Neural cell (in vitro differentiated cells): ENCODE measurements around the gene TTLL5. TPM values are rescaled to one million over a fixed set of nuclear protein-coding genes. Genes with fewer than 3 reads are reported as not detected.

Source experiments
- H2AFZ ChIP-seq: fragments of 200-600, 300-800 bp; sonication (generic), shearing (Covaris generic); 2 replicates; pipeline ENCODE4 v1.6.0; 2014; ENCODE audit warnings: low read depth, mild to moderate bottlenecking, antibody characterized with exemption, low read length, moderate library complexity
- H3F3A ChIP-seq: fragments of 200-600 bp; shearing (Covaris generic); 2 replicates; pipeline ENCODE4 v1.6.1; 2016; ENCODE audit warnings: mild to moderate bottlenecking, moderate library complexity, mixed read lengths, antibody characterized with exemption, low read length; ENCODE audit not compliant: insufficient read depth, poor library complexity, severe bottlenecking
- H3K27ac ChIP-seq: fragments of 200-600, 300-800 bp; sonication (generic), shearing (Covaris generic); 2 replicates; pipeline ENCODE4 v1.5.1; 2014; ENCODE audit warnings: mild to moderate bottlenecking, low read length, moderate library complexity
- H3K27me3 ChIP-seq: fragments of 300-800, 200-600 bp; sonication (generic), shearing (Covaris generic); 2 replicates; pipeline ENCODE4 v1.6.0; 2014; ENCODE audit warnings: mild to moderate bottlenecking, low read depth, low read length, moderate library complexity; ENCODE audit not compliant: insufficient read depth
- H3K36me3 ChIP-seq: fragments of 300-800, 200-600 bp; sonication (generic), shearing (Covaris generic); 2 replicates; pipeline ENCODE4 v1.5.1; 2014; ENCODE audit warnings: mild to moderate bottlenecking, antibody characterized with exemption, low read length, moderate library complexity; ENCODE audit not compliant: insufficient read depth
- H3K4me2 ChIP-seq: fragments of 300-800, 200-600 bp; sonication (generic), shearing (Covaris generic); 2 replicates; pipeline ENCODE4 v1.6.0; 2014; ENCODE audit warnings: mild to moderate bottlenecking, low read length
- H3K4me3 ChIP-seq: fragments of 300-800, 200-600 bp; sonication (generic), shearing (Covaris generic); 2 replicates; pipeline ENCODE4 v1.5.1; 2014; ENCODE audit warnings: mild to moderate bottlenecking, low read length, moderate library complexity
- H3K79me2 ChIP-seq: fragments of 200-600 bp; shearing (Covaris generic); replicated peaks from 2 replicates; pipeline ENCODE4 v1.6.0; 2014; ENCODE audit warnings: mild to moderate bottlenecking, low read length, moderate library complexity; ENCODE audit not compliant: insufficient read depth
- H3K9ac ChIP-seq: fragments of 300-800, 200-600 bp; sonication (generic), shearing (Covaris generic); 2 replicates; pipeline ENCODE4 v1.6.1; 2016; ENCODE audit warnings: mild to moderate bottlenecking, low read length, mixed read lengths
- H3K9me2 ChIP-seq: fragments of 200-600 bp; shearing (Covaris generic); 2 replicates; pipeline ENCODE4 v1.6.1; 2016; ENCODE audit warnings: mild to moderate bottlenecking, low read length, mixed read lengths; ENCODE audit not compliant: insufficient read depth
- H3K9me3 ChIP-seq: fragments of 200-600, 300-800 bp; sonication (generic), shearing (Covaris generic); 2 replicates; pipeline ENCODE4 v1.6.1; 2016; ENCODE audit warnings: mild to moderate bottlenecking, mixed run types, low read length, moderate library complexity, mixed read lengths
- H4K20me1 ChIP-seq: fragments of 200-600 bp; shearing (Covaris generic); 2 replicates; pipeline ENCODE4 v1.6.1; 2016; ENCODE audit warnings: mild to moderate bottlenecking, mixed run types; ENCODE audit not compliant: insufficient read depth
- EP300 ChIP-seq: fragments of 450-650 bp; conservative IDR thresholded peaks from 2 replicates; pipeline ENCODE4 v1.6.1; 2014; ENCODE audit warnings: antibody characterized with exemption, mild to moderate bottlenecking, moderate library complexity; ENCODE audit not compliant: poor library complexity, severe bottlenecking
- EZH2 ChIP-seq: fragments of 200-600, 300-800 bp; shearing (Covaris generic), sonication (generic); IDR thresholded peaks from 2 replicates; pipeline ENCODE4 v1.6.1; 2014; ENCODE audit warnings: antibody characterized with exemption, low read length, borderline replicate concordance, mild to moderate bottlenecking; ENCODE audit not compliant: insufficient read depth, poor library complexity, severe bottlenecking
- MXI1 ChIP-seq: fragments of 450-650 bp; conservative IDR thresholded peaks from 2 replicates; pipeline ENCODE4 v1.6.1; 2014; ENCODE audit warnings: antibody characterized with exemption, mild to moderate bottlenecking; ENCODE audit not compliant: poor library complexity, severe bottlenecking
- POLR2AphosphoS5 ChIP-seq: IDR thresholded peaks from 2 replicates; pipeline ENCODE4 v1.6.1; 2012
- RAD21 ChIP-seq: fragments of 450-650 bp; conservative IDR thresholded peaks from 2 replicates; pipeline ENCODE4 v1.6.1; 2014; ENCODE audit warnings: antibody characterized with exemption, mild to moderate bottlenecking, moderate library complexity
- REST ChIP-seq: IDR thresholded peaks from 2 replicates; pipeline ENCODE4 v1.6.1; 2012; ENCODE audit warnings: borderline replicate concordance
- SMC3 ChIP-seq: fragments of 450-650 bp; conservative IDR thresholded peaks from 2 replicates; pipeline ENCODE4 v1.6.1; 2014; ENCODE audit warnings: antibody characterized with exemption, mild to moderate bottlenecking, moderate library complexity; ENCODE audit not compliant: poor library complexity
- TAF1 ChIP-seq: IDR thresholded peaks from 2 replicates; pipeline ENCODE4 v1.6.1; 2012; ENCODE audit warnings: low read depth
- polyA plus RNA-seq: library from polyadenylated mRNA; depleted of rRNA; stranded (reverse); fragments of >200 nt; gene quantifications from 2 replicates; pipeline ENCODE4 v1.2.3, GENCODE V29; 2014
- TF ChIP-seq, protein P1 (sequence below): fragments of 450-650 bp; IDR thresholded peaks from 2 replicates; pipeline ENCODE4 v1.5.1; 2014; ENCODE audit warnings: antibody characterized with exemption, mild to moderate bottlenecking, moderate library complexity; ENCODE audit not compliant: poor library complexity, severe bottlenecking

TTLL5 gene
- polyA plus RNA-seq, 1 donor from 2014 or later = 8.2 TPM

DNA sequence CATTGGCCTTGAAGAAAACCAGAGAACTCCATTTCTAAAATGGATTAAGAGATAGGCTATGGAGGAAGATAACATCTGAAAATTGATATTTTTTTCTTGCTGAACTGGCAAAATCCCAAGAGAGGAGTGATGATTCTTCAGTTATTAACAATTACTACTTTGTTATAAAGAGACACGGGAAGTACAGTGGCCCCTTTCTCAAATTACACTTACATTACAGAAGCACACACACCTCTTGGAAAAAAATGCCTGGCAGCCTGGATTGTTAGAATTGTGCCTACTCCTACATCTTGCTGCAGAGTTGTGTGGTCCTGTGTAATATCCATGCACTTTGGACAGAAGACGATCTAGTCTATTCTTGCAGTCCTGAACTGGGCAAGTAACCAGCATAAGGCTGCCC is 249.0 kb downstream of the TTLL5 start:
- H3K9me2 ChIP-seq = no peaks in the 10 kb centered on the region
- H3K4me3 ChIP-seq = no peak overlapping the region
- no peaks in the 10 kb centered on the region for H4K20me1 ChIP-seq
- H2AFZ ChIP-seq = no peak overlapping the region
- no peak overlapping the region for H3K27ac ChIP-seq
- H3K9ac ChIP-seq = no peak overlapping the region
- no peak overlapping the region for H3K4me2 ChIP-seq
- H3K9me3 ChIP-seq = no peaks in the 10 kb centered on the region
- TF ChIP-seq REST (no peak), EP300 (no peak), TAF1 (no peak), SMC3 (no peak), MXI1 (no peak), EZH2 (no peak), POLR2AphosphoS5 (no peak), RAD21 (no peak)
- TF ChIP-seq, protein P1, sequence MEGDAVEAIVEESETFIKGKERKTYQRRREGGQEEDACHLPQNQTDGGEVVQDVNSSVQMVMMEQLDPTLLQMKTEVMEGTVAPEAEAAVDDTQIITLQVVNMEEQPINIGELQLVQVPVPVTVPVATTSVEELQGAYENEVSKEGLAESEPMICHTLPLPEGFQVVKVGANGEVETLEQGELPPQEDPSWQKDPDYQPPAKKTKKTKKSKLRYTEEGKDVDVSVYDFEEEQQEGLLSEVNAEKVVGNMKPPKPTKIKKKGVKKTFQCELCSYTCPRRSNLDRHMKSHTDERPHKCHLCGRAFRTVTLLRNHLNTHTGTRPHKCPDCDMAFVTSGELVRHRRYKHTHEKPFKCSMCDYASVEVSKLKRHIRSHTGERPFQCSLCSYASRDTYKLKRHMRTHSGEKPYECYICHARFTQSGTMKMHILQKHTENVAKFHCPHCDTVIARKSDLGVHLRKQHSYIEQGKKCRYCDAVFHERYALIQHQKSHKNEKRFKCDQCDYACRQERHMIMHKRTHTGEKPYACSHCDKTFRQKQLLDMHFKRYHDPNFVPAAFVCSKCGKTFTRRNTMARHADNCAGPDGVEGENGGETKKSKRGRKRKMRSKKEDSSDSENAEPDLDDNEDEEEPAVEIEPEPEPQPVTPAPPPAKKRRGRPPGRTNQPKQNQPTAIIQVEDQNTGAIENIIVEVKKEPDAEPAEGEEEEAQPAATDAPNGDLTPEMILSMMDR = no peak
- no peaks in the 10 kb centered on the region for H3K27me3 ChIP-seq
- H3K36me3 ChIP-seq = no peaks in the 10 kb centered on the region
- H3K79me2 ChIP-seq = no peaks in the 10 kb centered on the region
- H3F3A ChIP-seq = no peaks in the 10 kb centered on the region

GRCh38 chr14:75911883-75912282 is 250.8 kb downstream of the TTLL5 start:
- peak overlapping the region; percentile 3 for H3K27ac ChIP-seq
- no peak overlapping the region for H3K4me3 ChIP-seq
- H3K27me3 ChIP-seq = no peaks in the 10 kb centered on the region

GRCh38 chr14:75913183-75913582 is 252.1 kb downstream of the TTLL5 start:
- no peak overlapping the region for H3K27ac ChIP-seq

More at GRCh38 chr14:75911883-75912282, 250.8 kb downstream of the TTLL5 start:
- Histone ChIP-seq H3K4me2 (no peak overlapping the region), H3K36me3 (no peaks in the 10 kb centered on the region), H2AFZ (peak overlapping the region; percentile 24), H4K20me1 (no peaks in the 10 kb centered on the region), H3K9me3 (no peaks in the 10 kb centered on the region), H3K9me2 (no peaks in the 10 kb centered on the region), H3K9ac (no peak overlapping the region), H3K79me2 (no peaks in the 10 kb centered on the region), H3F3A (no peaks in the 10 kb centered on the region)
- TF ChIP-seq RAD21 (no peak), MXI1 (peak; percentile 9)

More at GRCh38 chr14:75913183-75913582, 252.1 kb downstream of the TTLL5 start:
- H3K4me2 ChIP-seq = no peak overlapping the region
- H3K36me3 ChIP-seq = no peaks in the 10 kb centered on the region
- H2AFZ ChIP-seq = no peak overlapping the region
- H3K79me2 ChIP-seq = no peaks in the 10 kb centered on the region
- H3K9me3 ChIP-seq = no peaks in the 10 kb centered on the region
- no peaks in the 10 kb centered on the region for H3K27me3 ChIP-seq
- no peak for TF ChIP-seq SMC3
- no peak for TF ChIP-seq RAD21
- TF ChIP-seq EP300 = no peak
- no peak for TF ChIP-seq TAF1
- TF ChIP-seq, protein P1 = no peak
- no peak for TF ChIP-seq REST
- TF ChIP-seq EZH2 = no peak
- TF ChIP-seq MXI1 = no peak
- TF ChIP-seq POLR2AphosphoS5 = no peak
- no peaks in the 10 kb centered on the region for H3K9me2 ChIP-seq
- no peak overlapping the region for H3K9ac ChIP-seq
- no peaks in the 10 kb centered on the region for H3F3A ChIP-seq
- no peak overlapping the region for H3K4me3 ChIP-seq
- H4K20me1 ChIP-seq = no peaks in the 10 kb centered on the region
